IMR-90 (cell line): ENCODE results near the gene SYNM.
"Not testable (repeated sequence)": the region's sequence is repeated elsewhere in the genome, so short reads cannot be mapped to it uniquely, and the experiment has no call there.

Source experiments
- CEBPB ChIP-seq: IDR thresholded peaks from 2 replicates; pipeline ENCODE4 v1.6.1; 2012; ENCODE audit warnings: low read depth, low read length, improper control_type of control experiment
- CHD1 ChIP-seq: IDR thresholded peaks from 2 replicates; pipeline ENCODE4 v1.6.1; 2012; ENCODE audit warnings: low read depth, low read length, improper control_type of control experiment
- CTCF ChIP-seq: conservative IDR thresholded peaks from 2 replicates; pipeline ENCODE4 v1.5.1; 2012; ENCODE audit warnings: mild to moderate bottlenecking, low read depth, low read length, improper control_type of control experiment
- ELK1 ChIP-seq: fragments of 150-350 bp; IDR thresholded peaks from 2 replicates; pipeline ENCODE4 v1.6.1; 2016; ENCODE audit warnings: low read depth, mild to moderate bottlenecking, low read length, moderate library complexity, borderline replicate concordance
- MAFK ChIP-seq: IDR thresholded peaks from 2 replicates; pipeline ENCODE4 v1.6.1; 2012; ENCODE audit warnings: low read depth, low read length, improper control_type of control experiment
- MXI1 ChIP-seq: IDR thresholded peaks from 2 replicates; pipeline ENCODE4 v1.6.1; 2012; ENCODE audit warnings: low read depth, mild to moderate bottlenecking, low read length, moderate library complexity, borderline replicate concordance
- NFE2L2 ChIP-seq: fragments of 150-350 bp; IDR thresholded peaks from 2 replicates; pipeline ENCODE4 v1.6.1; 2016; ENCODE audit warnings: low read depth, mild to moderate bottlenecking, low read length
- POLR2A ChIP-seq: IDR thresholded peaks from 2 replicates; pipeline ENCODE4 v1.6.1; 2012; ENCODE audit warnings: mild to moderate bottlenecking, low read depth, low read length
- RAD21 ChIP-seq: IDR thresholded peaks from 2 replicates; pipeline ENCODE4 v1.6.1; 2012; ENCODE audit warnings: low read length, improper control_type of control experiment
- RCOR1 ChIP-seq: IDR thresholded peaks from 2 replicates; pipeline ENCODE4 v1.6.1; 2012; ENCODE audit warnings: mild to moderate bottlenecking, low read length, improper control_type of control experiment; ENCODE audit not compliant: insufficient replicate concordance
- RFX5 ChIP-seq: IDR thresholded peaks from 2 replicates; pipeline ENCODE4 v1.8.0; 2012; ENCODE audit warnings: low read depth, mild to moderate bottlenecking, low read length, moderate library complexity
- SMC3 ChIP-seq: fragments of 150-350 bp; IDR thresholded peaks from 2 replicates; pipeline ENCODE4 v1.6.1; 2016; ENCODE audit warnings: low read depth, mild to moderate bottlenecking, antibody characterized with exemption, low read length, moderate library complexity
- USF2 ChIP-seq: fragments of 150-350 bp; IDR thresholded peaks from 2 replicates; pipeline ENCODE4 v1.6.1; 2017; ENCODE audit warnings: mild to moderate bottlenecking, antibody characterized with exemption, low read length, low read depth

- TF ChIP-seq CTCF, RAD21, POLR2A, RFX5, MAFK, SMC3, CEBPB, RCOR1, NFE2L2, CHD1, ELK1, MXI1, USF2: not testable (repeated sequence)
Measured at GRCh38 chr15:99060186-99060585, 44.7 kb upstream of the SYNM start.
